NCI-H146 (cell line): Measurements from ENCODE around the gene LACTBL1.

Experiments used
- DNase-seq: peaks from one replicate; lab custom pipeline; 2025; lab: John Stamatoyannopoulos, UW

LACTBL1 gene

GRCh38 chr1:22913421-22914141, 59.1 kb downstream of the LACTBL1 start:
- DNase-seq, result no peak

GRCh38 chr1:22912311-22912710, 60.4 kb downstream of the LACTBL1 start:
- no peak for DNase-seq

GRCh38 chr1:22910986-22911651, 61.5 kb downstream of the LACTBL1 start:
- no peak for DNase-seq

- DNase-seq, result no peak
These were observed 62.4 kb downstream of the LACTBL1 start for GRCh38 chr1:22910286-22910685.

GRCh38 chr1:22908880-22909426, 63.7 kb downstream of the LACTBL1 start:
- no peak for DNase-seq

GRCh38 chr1:22907528-22907927, 65.1 kb downstream of the LACTBL1 start:
- no peak for DNase-seq

GRCh38 chr1:22906968-22907367, 65.7 kb downstream of the LACTBL1 start:
- no peak for DNase-seq

GRCh38 chr1:22903113-22903512, 69.6 kb downstream of the LACTBL1 start:
- no peak for DNase-seq
